Spleen (tissue), 7 donors: ENCODE measurements around the gene ZFP28.

Experiments
- POLR2A ChIP-seq, 3 donors: fragments of 450-650 bp; IDR thresholded peaks; one replicate each; pipeline ENCODE4 v1.5.1; 2017; ENCODE audit warnings: antibody characterized with exemption in 3 of 3, mild to moderate bottlenecking in 1 of 3
- POLR2AphosphoS5 ChIP-seq, 3 donors: sonication (generic); formaldehyde crosslinking; IDR thresholded peaks; one replicate each; pipeline ENCODE4 v1.5.1; 2017; ENCODE audit warnings: antibody characterized with exemption in 3 of 3
- TF ChIP-seq, protein P1 (sequence below), 11 experiments: fragments of 200-600 bp in 7 of 11; fragments of 450-650 bp in 4 of 11; sonication (generic) in 4 of 11; IDR thresholded peaks in 8 of 11; conservative IDR thresholded peaks in 3 of 11; 1 replicate in 7 of 11; 2 replicates in 4 of 11; pipeline versions ENCODE4 v1.4.0 to v1.8.0; 2016 to 2021; ENCODE audit warnings: antibody characterized with exemption in 11 of 11, inconsistent platforms in 4 of 11, mild to moderate bottlenecking in 1 of 11
- donor health status: DM: no; HTN: no; CAD: no; lungs with moderate emphysema.
- donor health status: DM: no; HTN: no; CAD: no.
- donor health status: DM: no; HTN: no; CAD: no.

DNA sequence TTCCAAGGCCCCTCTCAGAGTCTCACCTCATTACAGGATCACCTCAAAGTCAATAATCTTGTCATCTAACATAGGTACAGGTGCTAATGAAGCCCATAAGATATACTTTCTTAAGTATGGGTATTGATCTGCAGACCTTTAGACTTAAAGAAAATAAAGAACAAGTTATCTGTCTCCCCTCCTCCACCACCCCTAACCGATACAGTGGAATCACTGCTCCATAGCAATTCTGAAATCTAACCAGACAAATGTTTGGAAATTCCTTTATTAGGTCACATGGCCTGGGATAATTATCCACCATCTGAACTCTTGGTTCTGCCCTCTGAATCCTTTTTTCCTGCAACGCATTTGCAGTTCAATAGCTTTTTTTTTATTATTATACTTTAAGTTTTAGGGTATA lies 24.0 kb downstream of the ZFP28 start:
- TF ChIP-seq, protein P1, sequence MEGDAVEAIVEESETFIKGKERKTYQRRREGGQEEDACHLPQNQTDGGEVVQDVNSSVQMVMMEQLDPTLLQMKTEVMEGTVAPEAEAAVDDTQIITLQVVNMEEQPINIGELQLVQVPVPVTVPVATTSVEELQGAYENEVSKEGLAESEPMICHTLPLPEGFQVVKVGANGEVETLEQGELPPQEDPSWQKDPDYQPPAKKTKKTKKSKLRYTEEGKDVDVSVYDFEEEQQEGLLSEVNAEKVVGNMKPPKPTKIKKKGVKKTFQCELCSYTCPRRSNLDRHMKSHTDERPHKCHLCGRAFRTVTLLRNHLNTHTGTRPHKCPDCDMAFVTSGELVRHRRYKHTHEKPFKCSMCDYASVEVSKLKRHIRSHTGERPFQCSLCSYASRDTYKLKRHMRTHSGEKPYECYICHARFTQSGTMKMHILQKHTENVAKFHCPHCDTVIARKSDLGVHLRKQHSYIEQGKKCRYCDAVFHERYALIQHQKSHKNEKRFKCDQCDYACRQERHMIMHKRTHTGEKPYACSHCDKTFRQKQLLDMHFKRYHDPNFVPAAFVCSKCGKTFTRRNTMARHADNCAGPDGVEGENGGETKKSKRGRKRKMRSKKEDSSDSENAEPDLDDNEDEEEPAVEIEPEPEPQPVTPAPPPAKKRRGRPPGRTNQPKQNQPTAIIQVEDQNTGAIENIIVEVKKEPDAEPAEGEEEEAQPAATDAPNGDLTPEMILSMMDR (IDR thresholded peaks at IDR 0.05 in 8 of 11, conservative IDR thresholded peaks at IDR 0.05 in 3 of 11) = no peak
- TF ChIP-seq POLR2A (IDR thresholded peaks at IDR 0.05) (no peak), POLR2AphosphoS5 (IDR thresholded peaks at IDR 0.05) (no peak)
